Transverse colon (tissue), 4 donors: ENCODE data around the gene CTSA. TPM values are rescaled to one million over a fixed set of nuclear protein-coding genes. Genes with fewer than 3 reads are reported as not detected.

ENCODE experiments used
- DNase-seq: peaks from one replicate; pipeline ENCODE4 v3.0.0-alpha.2; 2019
- H3K27ac ChIP-seq, 4 donors: fragments of 200-600 bp; sonication (generic); 2 replicates each; pipeline ENCODE4 v1.5.1; 2016 to 2018; ENCODE audit warnings: inconsistent platforms in 4 of 4
- H3K27me3 ChIP-seq: fragments of 200-600 bp; sonication (generic); 2 replicates; pipeline ENCODE4 v1.5.1; 2017; ENCODE audit warnings: inconsistent platforms
- H3K36me3 ChIP-seq, 4 donors: fragments of 200-600 bp; sonication (generic); 2 replicates each; pipeline ENCODE4 v1.5.1; 2017 to 2019; ENCODE audit warnings: inconsistent platforms in 4 of 4
- H3K4me1 ChIP-seq, 4 donors: fragments of 200-600 bp; sonication (generic); 2 replicates each; pipeline ENCODE4 v1.5.1; 2017 to 2020; ENCODE audit warnings: inconsistent platforms in 4 of 4
- H3K4me3 ChIP-seq, 4 donors: fragments of 200-600 bp; sonication (generic); 1 replicate in 1 of 4; 2 replicates in 3 of 4; pipeline versions ENCODE4 v1.5.1 to v1.6.1; 2017 to 2019; ENCODE audit warnings: inconsistent platforms in 4 of 4
- H3K9me3 ChIP-seq, 2 donors: fragments of 200-600 bp; sonication (generic); 2 replicates each; pipeline ENCODE4 v1.5.1; 2017 to 2019; ENCODE audit warnings: inconsistent platforms in 2 of 2
- EP300 ChIP-seq: sonication (generic); formaldehyde crosslinking; IDR thresholded peaks from one replicate; pipeline ENCODE4 v1.6.1; 2017; ENCODE audit warnings: antibody characterized with exemption, low read depth
- POLR2A ChIP-seq: fragments of 450-650 bp; IDR thresholded peaks from one replicate; pipeline ENCODE4 v1.6.1; 2016; ENCODE audit warnings: antibody characterized with exemption, mild to moderate bottlenecking, moderate library complexity
- POLR2AphosphoS5 ChIP-seq, 3 donors: sonication (generic); formaldehyde crosslinking; IDR thresholded peaks; one replicate each; pipeline ENCODE4 v1.6.1; 2016; ENCODE audit warnings: antibody characterized with exemption in 3 of 3
- WGBS, 2 donors: methylation state at CpG; one replicate each; pipeline ENCODE4 v1.1.5; 2018; ENCODE audit warnings: low coverage in 1 of 2; 5-methylcytosine and 5-hydroxymethylcytosine counted together
- in situ Hi-C, 4 donors: fragments of 200-750 bp; cut with MboI; loops; one replicate each; pipeline versions ENCODE4 v1.15.0 to v1.15.1; 2017; ENCODE audit warnings: low sequenced_read_pairs in 3 of 4, low pct_ligation_motif_present in 1 of 4, low pct_unique_long_range_greater_than_20kb in 1 of 4
- intact Hi-C: fragments of 100-400 bp; cut with DNase I; formaldehyde crosslinking; loops from one replicate; pipeline ENCODE4 v1.15.1; 2023; ENCODE audit warnings: low total_unique reads
- total RNA-seq, 4 donors: library from RNA; depleted of rRNA; stranded (reverse); fragments of >200 nt; gene quantifications; one replicate each; pipeline ENCODE4 v1.1.0, GENCODE V29; 2016
- TF ChIP-seq, protein P1 (sequence below), 5 experiments: fragments of 200-600 bp in 3 of 5; fragments of 450-650 bp in 2 of 5; sonication (generic) in 3 of 5; IDR thresholded peaks; 1 replicate in 2 of 5; 2 replicates in 3 of 5; pipeline ENCODE4 v1.5.1; 2016 to 2017; ENCODE audit warnings: antibody characterized with exemption in 5 of 5, inconsistent platforms in 3 of 5, mild to moderate bottlenecking in 2 of 5, moderate library complexity in 1 of 5

CTSA gene
- total RNA-seq, 4 donors from 2014 or later = 197 to 971 (median 466) TPM

DNA sequence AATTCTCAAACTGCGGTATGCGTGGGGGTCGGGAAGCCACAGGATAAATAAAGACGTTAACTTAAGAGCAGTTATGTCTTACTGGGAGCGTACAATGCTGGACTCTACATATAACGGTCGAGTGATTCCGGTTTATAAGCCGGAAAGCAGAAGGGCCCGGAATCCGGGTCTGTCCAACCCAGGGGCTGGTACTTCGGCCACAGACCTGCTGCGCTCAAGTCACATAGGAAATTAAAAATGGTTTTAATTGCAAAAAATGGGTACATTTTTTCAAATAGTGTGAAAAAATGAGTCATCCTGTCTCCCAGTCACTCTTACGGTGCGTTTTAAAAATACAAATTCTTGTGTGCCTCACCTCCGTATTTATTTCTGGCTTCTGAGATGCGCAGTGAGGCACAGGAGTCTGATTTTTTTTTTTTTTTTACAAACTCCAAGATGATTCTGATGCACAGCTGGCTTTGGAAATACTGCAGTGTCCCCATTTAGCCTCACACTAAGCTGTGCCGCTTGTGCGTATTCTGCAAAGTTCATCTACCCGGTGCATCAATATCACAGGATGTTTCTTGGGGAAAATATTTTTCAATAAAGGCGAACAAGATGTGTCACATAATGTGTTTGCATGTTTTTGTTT, 44.4 kb downstream of the CTSA start:
- peak overlapping the region; percentile 34 to 99 (median 68) for H3K4me3 ChIP-seq
- intact Hi-C loops (no loop called here), in situ Hi-C loops (no loop called here)
- no peaks in the 10 kb centered on the region for H3K9me3 ChIP-seq
- H3K27me3 ChIP-seq = no peaks in the 10 kb centered on the region
- peaks cover 7 to 22% (median 10%) of the 10 kb centered on the region in 4 donors for H3K4me1 ChIP-seq
- TF ChIP-seq POLR2AphosphoS5 (IDR thresholded peaks at IDR 0.05) (peak in 2 of 3 donors; percentile 3 to 65), EP300 (no peak)
- DNase-seq = no peak
- WGBS, 2 donors = 9 to 13% methylated on average over 8 to 21 of the region's 21 CpGs
- peaks cover 0 to 31% (median 15%) of the 10 kb centered on the region in 4 donors for H3K36me3 ChIP-seq
- peak overlapping the region; percentile 97 to 100 (median 99) for H3K27ac ChIP-seq

DNA sequence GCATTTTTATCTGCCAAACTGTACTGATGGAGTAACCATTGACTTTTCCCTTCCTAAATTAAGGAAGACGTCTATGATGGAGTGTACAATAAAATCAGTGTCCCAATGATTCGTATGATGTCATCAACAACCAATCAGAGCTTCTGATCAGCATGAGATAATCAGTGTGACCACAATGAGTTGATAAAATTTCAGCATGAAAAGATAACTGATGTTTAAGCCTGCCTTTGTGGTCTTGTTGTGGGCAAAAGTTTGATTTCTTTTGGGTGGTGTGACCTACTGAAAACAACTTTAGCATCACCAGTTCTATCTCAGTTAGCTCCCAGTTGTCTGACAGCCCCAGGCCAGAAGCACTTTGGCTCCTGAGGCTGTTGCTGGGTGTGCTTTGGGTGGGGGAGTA, 46.6 kb downstream of the CTSA start:
- no peak overlapping the region for H3K27ac ChIP-seq
- 65% methylated on average over 2 of the region's 2 CpGs; no CpG with 5 or more reads in 1 of the 2 donors for WGBS, 2 donors
- in situ Hi-C loops = no loop called here

DNA sequence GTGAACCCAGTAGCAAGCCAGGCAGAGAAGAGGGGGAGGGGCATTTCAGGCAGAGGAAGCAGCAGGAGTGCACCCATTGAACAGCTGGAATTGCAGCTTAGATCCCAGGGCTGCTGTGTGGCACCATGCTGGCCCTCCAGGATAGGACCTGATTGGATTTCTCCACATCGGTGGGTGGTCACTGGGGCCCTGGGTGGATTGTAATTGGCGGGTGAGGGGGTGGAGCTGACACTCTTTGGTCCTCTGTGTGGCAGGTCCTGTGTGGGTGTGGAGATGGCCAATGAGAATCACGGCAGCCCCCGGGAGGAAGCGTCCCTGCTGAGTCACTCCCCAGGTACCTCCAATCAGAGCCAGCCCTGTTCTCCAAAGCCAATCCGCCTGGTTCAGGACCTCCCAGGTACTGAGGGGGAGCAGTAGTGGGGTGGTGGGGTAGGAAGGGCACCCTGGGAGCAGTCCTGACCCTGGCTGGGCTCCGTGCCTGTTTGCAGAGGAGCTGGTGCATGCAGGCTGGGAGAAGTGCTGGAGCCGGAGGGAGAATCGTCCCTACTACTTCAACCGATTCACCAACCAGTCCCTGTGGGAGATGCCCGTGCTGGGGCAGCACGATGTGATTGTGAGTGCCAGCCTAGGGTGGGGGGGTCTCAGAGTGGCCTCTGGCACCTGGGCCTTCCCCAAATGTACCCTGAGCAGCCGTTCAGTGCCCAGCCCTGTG, 47.7 kb downstream of the CTSA start:
- DNase-seq = no peak

More for the DNA sequence above, 46.6 kb downstream of the CTSA start:
- Histone ChIP-seq H3K4me3 (no peak overlapping the region), H3K4me1 (peaks cover 7 to 21% (median 10%) of the 10 kb centered on the region in 4 donors), H3K9me3 (no peaks in the 10 kb centered on the region), H3K36me3 (peaks cover 0 to 49% (median 21%) of the 10 kb centered on the region in 4 donors), H3K27me3 (no peaks in the 10 kb centered on the region)
- intact Hi-C loops = no loop called here
- no peak for TF ChIP-seq POLR2AphosphoS5 (IDR thresholded peaks at IDR 0.05)
- TF ChIP-seq, protein P1, sequence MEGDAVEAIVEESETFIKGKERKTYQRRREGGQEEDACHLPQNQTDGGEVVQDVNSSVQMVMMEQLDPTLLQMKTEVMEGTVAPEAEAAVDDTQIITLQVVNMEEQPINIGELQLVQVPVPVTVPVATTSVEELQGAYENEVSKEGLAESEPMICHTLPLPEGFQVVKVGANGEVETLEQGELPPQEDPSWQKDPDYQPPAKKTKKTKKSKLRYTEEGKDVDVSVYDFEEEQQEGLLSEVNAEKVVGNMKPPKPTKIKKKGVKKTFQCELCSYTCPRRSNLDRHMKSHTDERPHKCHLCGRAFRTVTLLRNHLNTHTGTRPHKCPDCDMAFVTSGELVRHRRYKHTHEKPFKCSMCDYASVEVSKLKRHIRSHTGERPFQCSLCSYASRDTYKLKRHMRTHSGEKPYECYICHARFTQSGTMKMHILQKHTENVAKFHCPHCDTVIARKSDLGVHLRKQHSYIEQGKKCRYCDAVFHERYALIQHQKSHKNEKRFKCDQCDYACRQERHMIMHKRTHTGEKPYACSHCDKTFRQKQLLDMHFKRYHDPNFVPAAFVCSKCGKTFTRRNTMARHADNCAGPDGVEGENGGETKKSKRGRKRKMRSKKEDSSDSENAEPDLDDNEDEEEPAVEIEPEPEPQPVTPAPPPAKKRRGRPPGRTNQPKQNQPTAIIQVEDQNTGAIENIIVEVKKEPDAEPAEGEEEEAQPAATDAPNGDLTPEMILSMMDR (IDR thresholded peaks at IDR 0.05) = no peak
- TF ChIP-seq EP300 = no peak
- TF ChIP-seq POLR2A = no peak
- no peak for DNase-seq

DNA sequence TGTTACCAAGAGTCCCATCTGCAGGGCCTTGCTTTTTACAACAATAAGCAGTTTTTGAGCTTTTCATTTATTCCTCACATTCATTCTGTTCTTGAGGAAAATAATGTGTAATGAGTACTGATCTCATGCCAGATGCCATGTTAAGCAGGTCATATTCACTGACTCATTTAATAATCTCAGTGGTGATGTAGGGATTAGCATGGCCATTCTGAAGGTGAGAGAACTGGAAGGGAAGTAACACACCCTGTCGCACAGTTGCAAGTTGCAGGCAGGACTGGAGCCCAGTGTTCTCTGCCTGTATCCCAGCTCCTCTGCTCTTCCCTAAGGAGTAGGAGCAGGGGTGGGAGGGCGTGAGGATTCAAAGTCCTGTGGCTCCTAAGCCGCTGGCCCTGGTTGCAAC, 48.9 kb downstream of the CTSA start:
- TF ChIP-seq POLR2A = no peak
- TF ChIP-seq, protein P1 (IDR thresholded peaks at IDR 0.05) = no peak
- no peak for TF ChIP-seq POLR2AphosphoS5 (IDR thresholded peaks at IDR 0.05)
- no peak for TF ChIP-seq EP300
- H3K27me3 ChIP-seq = no peaks in the 10 kb centered on the region
- no peak for DNase-seq
- in situ Hi-C loops = loop anchor here in 1 of 4 donors (10.0 kb wide), 1 partner anchor 115 kb away; the partner anchor contains the start of gene TNNC2
- intact Hi-C loops = no loop called here
- H3K4me3 ChIP-seq = no peak overlapping the region
- H3K36me3 ChIP-seq = peaks cover 0 to 70% (median 32%) of the 10 kb centered on the region in 4 donors
- H3K27ac ChIP-seq = no peak overlapping the region
- WGBS, 2 donors = 94% methylated on average over 3 of the region's 3 CpGs; no CpG with 5 or more reads in 1 of the 2 donors
- peaks cover 0 to 11% (median 3%) of the 10 kb centered on the region in 4 donors for H3K4me1 ChIP-seq
- H3K9me3 ChIP-seq = no peaks in the 10 kb centered on the region

More for the DNA sequence above, 47.7 kb downstream of the CTSA start:
- Histone ChIP-seq H3K4me1 (peaks cover 0 to 11% (median 3%) of the 10 kb centered on the region in 4 donors), H3K27ac (no peak overlapping the region), H3K4me3 (no peak overlapping the region), H3K36me3 (peaks cover 0 to 60% (median 27%) of the 10 kb centered on the region in 4 donors), H3K9me3 (no peaks in the 10 kb centered on the region), H3K27me3 (no peaks in the 10 kb centered on the region)
- intact Hi-C loops (no loop called here), in situ Hi-C loops (no loop called here)
- TF ChIP-seq POLR2A (no peak), EP300 (no peak), POLR2AphosphoS5 (IDR thresholded peaks at IDR 0.05) (no peak)
- TF ChIP-seq, protein P1 (IDR thresholded peaks at IDR 0.05) = no peak
- WGBS, 2 donors = 93% methylated on average over 10 of the region's 13 CpGs; no CpG with 5 or more reads in 1 of the 2 donors
